Ammon's horn (tissue), 1 donor: ENCODE results near the gene ABCA5.
"Not testable (repeated sequence)": the region's sequence is repeated elsewhere in the genome, so short reads cannot be mapped to it uniquely, and the experiment has no call there.

Experiments used
- DNase-seq: peaks from one replicate; pipeline ENCODE4 v3.0.0-alpha.2; 2016; ENCODE audit warnings: low spot score

ABCA5 gene

DNA sequence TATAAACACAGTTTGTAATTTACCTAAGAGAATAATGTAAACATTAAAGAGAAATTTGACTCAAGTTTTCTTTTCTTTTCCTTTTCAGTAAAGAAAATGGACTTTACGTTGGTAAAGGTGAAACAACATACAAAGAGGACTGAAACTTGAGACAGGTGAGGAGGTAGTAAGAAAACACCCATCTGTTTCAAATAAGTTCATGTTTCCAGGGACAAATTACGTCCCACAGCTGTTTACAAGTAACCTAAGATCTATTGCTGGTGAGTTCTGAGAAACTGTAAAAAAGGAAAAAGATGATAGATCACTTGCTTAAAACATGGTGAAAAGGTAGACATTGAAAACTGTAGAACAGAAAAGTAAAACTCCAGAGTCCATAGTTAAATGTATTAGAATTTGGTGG lies 4.8 kb upstream of the ABCA5 start:
- DNase-seq, result no peak

DNA sequence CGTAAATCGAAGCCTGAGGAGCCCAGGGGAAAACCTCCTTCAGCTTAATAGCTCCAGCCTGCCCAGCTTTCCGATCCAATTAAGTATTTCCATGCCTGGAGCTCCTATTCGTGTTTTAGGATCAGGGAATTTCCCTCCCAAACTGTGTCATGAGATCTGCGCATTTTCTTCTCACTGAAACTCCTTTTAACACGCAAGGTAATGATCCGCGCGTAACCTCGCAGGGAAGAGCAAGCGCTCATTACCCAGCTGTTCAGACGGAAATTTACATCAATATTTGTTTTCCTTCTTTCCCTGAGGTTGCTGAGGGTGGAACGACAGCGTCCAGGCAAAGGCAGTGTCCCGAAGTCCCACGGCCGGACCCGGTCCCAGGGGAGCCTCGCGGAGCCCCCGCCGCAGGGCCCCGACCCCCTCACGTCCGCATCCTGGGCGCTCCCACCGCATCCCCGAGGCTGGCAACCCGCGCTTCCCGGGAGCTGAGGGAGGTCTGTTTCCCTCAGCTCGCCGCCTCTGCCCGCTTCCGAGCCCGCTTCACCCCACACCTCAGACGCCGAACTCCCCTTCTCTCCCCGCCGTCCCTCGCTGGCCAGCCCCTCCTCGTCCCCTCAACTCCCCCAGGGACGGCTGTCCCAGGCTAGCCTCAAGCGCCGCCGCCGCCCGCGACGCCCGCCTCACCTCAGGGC lies 415 bp downstream of the ABCA5 start:
- DNase-seq, result peak; percentile 21

DNA sequence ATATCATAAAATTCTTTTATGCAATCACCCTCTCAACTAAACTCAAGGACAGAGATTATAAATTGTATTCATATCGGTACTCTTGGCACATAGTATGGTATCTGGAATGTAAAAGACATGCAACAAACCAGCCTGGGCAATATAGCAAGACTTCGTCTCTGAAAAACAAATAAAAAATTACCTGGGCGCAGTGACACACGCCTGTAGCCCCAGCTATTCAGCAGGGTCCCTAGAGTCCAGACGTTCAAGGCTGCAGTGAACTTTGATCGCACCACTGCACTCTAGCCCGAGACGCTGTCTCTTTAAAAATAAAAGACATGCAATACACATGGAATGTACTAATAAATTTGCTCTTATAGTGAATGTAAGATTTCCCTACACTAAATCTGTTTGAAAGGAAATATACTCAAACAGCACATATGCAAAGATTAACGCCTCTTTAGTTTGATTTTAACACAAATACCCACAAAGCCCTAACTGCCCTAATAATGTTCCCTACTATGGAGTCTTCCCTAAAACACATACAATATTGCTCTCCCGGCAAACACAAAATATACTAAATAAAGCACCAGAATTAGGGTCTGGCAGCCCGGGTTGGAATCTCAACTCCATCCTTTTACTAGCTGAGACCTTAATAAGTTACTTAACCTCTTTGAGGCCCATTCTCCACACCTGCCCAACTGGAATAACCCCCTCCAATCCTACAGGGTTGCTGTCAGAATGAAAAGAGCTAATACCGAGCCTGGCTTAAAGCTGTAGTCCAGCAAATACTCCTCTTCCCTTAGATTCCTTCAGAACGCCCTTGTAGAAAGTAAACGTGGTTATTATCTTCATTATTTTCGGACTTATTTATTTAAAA lies 1.2 kb downstream of the ABCA5 start:
- no peak for DNase-seq

DNA sequence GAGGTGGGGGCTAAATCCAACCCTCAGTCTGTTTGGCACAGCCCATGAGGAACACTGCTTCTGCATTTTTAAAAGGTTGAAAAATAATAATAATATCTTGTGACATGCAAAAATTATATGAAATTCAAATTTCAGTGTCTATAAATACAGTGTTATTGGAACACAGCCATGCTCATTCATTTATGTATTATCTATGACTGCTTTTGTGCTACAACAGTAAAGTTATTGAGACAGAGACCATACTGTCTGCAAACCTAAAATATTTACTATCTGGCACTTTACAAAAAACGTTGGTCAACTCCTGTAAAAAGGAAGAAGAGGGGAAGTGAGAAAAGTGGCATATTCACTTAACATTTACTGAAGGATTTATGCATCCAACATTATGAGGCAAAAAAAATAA lies 3.1 kb downstream of the ABCA5 start:
- no peak for DNase-seq

DNA sequence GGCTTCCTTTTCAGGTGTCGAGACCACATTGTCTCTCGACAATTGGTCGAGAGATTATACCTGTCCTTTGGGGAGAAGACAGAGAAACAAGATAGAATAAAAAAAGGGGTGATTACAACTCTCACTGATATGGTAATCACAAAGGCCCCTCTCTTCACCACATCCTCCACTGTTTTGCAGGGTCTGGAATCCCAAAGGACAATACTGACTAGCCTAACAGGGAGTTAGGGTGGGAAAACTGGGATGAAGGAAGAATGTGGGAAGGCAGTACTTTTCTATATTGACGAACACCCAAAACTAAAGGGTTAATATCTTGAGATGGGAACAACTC lies 6.1 kb downstream of the ABCA5 start:
- no peak for DNase-seq

DNA sequence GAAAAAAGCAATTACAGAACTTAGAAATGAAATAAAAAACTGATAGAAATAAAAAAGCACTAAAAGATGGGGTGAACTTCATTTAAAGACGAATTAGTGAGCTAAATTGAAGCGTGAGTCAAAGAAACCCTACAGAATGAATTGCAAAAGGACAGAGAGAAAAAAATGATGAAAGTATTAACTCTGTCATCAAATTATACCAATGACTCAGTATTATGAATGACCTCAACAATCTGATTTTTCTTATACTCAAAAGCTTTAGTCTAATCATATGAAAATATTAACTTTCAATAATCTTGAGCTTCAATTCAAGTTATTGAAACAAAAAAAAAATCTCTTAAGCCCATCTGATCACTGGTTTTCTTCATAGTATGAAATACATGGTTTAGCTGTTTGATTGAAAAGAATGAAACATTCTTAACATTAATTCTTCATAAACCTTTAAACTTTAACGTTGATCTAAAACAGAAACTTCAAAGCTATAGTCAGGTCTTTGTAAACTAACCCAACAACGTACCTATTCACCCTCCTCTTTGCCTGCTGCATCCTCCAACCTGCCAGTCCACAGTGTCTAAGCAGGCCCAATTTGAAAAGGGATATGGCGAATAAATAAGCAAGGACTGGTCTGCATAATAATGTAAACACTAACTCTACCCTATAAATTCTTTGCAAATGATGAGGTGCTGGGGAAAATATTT lies 6.6 kb downstream of the ABCA5 start:
- DNase-seq, result no peak

DNA sequence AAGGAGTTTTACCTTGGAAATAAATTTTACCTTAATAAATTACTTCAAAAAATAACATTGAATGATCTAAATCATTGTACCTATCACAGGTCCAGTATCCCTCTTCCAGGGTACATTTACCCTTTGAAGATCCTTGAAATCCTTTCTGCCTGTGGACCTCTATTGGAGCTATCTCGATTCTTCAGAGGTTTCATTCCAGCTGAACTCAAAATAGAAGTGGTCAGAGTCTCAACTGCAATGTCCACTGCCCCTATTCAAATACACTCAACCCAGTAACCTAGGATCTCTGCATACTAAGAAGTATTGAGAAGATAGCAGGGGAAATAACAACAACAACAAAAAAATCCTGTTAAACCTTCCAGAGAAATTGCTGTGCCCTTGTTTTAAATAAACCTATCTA lies 9.3 kb downstream of the ABCA5 start:
- no peak for DNase-seq

DNA sequence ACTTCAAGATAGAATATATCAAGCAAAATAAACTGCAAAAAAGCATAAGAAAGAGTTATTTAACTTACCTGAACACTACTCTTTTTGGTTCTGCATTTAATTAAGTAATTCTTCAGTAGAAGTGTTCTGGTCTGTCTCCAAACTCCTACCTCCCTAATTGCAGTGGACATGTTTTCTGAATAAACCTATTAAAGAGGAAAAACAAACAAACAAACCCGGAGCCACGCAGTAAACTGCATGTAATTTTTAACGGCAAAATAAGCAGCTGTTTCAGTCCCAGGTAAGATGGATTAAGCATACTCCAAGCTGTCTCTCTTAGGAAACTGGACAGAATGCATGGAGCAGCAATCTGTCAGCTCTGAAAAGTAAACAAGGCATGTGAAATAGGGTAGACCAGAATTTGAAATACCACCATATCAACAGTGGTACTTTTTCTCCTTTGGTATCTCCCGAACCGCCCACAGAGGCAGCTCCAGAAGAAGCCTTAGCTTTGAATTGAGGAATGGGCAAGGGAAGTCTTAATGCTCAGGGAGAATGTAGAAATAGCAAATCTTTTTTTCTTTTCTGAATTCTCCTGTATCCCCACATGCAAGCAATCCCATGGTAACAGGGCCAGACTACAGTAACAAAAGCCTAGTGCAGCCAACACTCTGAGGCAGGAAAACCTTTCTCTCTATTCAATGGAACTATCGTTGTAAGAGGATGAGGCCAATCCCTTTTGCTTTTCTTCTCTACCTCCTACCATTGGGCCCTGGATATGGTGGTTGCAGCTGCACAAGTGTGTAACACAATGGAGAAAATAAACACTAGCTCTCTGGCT lies 12.5 kb downstream of the ABCA5 start:
- DNase-seq, result peak; percentile 23

DNA sequence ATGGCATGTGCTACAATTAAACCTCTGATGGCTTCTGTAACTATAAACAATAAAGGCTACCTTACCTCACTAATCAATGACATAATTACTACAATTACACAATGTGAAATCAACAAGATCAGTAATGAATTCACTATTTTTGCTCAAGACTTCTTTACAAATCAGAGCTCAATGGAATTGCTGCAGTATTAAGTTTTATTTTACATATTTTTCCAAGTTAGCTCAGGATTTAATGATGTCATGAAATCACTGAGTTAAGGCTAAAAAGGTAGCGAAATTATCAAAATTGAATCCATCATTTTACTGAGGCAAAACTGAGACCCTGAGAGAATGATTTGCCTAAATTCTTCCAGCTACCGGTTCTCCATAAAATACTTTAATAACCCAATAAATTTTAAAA lies 21.8 kb downstream of the ABCA5 start:
- no peak for DNase-seq

DNA sequence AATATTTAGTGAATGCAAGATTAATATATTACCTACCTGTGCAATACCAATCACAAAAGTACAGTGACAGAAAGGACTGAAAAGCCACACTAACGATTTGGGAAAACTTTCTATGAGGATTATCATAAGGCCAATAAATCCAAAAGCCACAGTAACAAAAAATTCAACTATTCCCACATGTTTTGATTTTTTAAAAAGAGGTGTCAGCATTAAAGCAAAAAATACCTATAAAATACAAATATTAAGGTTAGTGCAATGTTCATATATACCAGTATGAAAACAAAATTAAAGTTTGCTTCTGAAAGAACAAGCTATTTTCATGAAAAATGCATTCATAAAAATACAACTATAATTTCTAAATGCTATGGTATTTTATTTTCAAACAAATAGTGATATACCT lies 24.3 kb downstream of the ABCA5 start:
- DNase-seq, result no peak

DNA sequence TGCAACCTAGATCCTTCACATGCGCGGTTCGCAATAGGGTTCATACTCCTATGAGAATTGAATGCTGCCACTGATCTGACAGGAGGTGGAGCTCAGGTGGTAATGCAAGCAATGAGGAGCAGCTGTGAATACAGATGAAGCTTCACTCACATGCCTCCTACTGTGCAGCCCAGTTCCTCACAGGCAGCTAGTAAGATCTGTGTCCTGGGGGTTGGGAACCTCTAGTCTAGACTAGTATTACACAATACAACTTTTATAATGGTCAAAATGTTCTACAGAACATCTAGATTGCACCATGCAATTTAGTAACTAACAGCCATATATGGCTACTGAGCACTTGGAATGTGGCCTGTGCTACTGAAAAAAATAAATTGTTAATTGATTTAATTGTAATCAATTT lies 26.7 kb downstream of the ABCA5 start:
- no peak for DNase-seq

DNA sequence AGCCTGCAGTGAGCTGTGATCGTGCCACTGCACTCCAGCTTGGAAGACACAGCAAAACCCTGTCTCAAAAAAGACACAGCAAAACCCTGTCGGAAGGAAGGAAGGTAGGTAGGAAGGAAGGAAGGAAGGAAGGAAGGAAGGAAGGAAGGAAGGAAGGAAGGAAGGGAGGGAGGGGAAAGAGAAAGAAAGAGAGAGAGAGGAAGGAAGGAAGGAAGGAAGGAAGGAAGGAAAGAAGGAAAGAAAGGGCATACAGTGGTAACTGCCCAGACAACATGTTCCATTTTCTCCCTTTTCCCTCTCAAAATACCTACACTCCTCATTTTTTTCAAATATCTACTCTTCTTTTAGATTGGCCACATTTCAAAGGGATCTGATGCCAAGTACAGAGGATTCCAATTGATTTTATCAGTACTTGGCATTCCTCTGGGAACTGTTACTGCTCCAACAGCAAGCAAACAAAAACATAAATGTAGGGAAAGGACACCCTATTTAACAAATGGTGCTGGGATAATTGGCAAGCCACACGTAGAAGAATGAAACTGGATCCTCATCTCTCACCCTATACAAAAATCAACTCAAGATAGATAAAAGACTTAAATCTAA lies 28.7 kb downstream of the ABCA5 start:
- peak; percentile 2 for DNase-seq

DNA sequence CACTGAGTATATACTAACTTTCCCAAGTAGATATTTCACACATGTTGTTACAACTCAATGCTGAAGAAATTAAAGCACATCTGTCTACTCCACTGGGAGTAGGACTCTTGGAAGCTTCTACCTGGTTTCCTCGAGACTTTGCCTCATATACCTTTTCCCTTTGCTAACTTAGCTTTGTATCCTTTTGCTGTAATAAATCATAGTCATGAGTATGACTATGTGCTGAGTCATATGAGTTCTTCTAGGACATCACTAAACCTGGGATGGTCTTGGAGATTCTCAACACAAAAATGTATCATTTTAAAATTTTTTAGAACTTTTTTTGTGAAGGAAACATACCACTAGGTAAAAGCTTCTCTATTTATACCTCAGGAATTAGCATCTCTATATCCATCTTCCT lies 39.8 kb downstream of the ABCA5 start:
- no peak for DNase-seq

DNA sequence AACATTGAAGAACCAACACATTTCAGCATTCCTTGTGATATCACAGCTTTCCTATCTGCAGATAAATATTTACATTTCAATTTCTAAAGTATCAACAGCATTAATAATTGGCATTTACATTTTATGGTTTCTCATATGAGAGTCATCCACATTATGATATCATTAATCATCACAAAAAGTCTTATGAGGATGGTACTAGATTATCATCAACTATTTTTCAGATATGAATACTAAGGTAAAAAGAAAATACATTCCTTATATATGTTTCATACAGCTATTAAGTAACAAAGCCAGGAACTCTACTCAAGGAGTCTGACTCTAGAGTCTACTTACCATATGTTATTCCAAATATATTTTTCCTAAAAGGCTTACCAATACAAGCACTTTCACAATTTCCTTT lies 40.7 kb downstream of the ABCA5 start:
- DNase-seq, result no peak

DNA sequence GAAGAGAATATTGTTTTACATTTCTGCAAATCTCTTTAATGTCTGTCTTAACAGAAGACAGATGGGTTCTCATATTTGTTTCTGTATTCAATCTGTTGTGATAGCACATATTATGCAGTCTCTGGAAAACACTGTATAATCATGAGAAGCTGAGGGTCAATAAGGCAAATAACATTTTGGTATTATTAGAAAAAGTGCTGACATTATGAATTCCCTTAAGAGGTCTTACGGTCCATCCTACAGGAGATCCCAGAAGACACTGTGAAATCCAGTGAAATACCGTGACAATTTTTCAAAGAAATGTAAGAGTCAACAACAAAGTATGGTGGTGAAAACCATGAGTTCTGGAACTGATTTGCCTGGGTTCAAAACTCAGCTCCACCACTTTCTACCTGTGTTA lies 42.3 kb downstream of the ABCA5 start:
- peak; percentile 3 for DNase-seq

DNA sequence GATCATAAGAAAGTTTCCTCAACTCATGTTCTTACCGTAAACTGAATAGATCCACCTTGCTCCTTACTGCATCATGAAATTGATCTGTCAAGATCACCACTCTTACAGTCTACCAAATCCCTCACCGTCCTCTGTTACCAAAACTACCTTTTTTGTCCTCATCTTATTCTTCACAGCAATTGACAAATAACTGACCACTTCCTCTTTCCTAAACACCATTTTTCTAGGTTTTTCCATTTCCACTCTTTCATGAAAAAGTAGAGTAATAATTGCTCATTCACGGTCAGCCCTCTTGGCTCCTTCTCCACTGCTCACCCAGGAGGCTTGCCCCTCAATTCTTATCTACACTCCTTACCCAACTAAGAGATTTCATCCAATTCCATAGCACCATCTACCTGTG lies 44.9 kb downstream of the ABCA5 start:
- no peak for DNase-seq

DNA sequence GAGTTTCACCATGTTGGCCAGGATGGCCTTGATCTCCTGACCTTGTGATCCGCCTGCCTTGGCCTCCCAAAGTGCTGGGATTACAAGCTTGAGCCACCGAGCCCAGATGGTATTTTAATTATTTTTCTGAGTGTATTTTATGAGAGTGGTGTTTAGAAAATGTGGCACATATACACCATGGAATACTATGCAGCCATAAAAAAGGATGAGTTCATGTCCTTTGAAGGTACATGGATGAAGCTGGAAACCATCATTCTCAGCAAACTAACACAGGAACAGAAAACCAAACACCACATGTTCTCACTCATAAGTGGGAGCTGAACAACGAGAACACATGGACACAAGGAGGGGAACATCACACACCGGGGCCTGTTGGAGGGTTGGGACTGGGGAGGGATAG lies 50.7 kb downstream of the ABCA5 start:
- DNase-seq, result not testable (repeated sequence)

DNA sequence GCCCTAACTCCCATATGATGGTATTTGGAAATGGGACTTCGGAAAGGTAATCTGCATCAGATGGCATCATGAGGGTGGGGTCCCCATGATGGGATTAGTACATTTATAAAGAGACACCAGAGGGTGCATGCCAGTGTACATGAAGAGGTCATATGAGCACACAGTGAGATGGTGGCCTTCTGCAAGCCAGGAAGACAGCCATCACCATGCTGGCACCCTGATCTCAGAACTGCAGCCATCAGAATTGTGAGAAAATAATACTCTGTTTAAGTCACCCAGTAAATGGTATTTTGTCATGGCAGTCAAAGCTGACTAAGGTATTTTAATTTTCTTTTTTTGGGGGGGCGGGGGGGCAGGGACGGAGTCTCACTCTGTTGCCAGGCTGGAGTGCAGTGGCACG lies 51.2 kb downstream of the ABCA5 start:
- no peak for DNase-seq

DNA sequence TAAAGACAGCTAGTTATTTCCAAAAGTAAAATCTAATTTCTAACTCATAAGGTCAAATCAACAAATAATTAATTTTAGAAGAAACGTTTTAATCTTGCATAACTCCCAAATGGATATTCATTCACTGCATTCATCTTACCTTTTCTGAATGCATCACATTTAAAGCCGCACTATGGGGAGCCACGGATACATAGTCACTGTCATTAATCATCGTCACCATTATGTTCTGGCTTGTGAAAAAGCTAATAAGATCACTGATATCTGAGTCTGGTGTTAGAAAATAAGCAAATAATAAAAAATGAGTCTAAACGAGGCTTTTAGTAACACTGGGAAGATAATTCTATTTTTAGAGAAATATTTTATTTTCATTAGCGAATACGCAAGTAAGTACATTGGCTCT lies 55.9 kb downstream of the ABCA5 start:
- no peak for DNase-seq

DNA sequence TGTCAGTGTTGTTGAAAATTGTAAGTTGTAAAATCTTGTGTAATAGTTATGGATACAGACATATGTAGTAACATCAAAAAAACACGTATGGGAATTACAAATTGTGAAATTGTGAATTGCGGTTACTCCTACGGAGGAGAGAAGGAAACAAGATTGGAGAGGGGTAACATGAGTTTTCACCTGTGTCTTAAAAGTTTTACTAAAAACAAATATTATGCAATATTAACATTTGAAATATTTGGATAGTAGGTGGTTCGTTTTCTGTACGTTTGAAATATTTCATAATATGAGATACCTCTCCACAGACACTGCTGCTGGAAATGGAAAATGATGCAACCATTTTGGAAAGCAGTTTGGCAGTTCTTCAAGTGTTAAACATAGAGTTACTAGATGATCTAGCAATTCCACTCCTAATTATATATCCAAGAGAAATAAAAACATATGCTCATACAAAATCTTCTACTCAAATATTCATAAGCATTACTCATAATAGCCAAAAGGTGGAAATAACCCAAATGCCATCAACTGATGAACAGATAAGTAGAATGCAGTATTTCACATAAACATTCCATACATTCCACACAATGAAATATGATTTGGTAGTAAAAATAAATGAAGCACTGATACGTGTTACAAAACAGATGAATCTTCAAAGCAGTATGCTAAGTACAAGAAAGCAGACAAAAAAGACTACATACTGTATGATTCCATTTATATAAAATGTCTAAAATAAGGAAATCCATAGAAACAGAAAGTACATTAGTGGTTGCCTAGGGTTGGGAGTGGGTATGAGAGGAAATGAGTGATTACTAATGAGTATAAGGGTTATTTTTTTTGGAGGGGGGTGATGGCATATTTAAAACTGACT lies 57.6 kb downstream of the ABCA5 start:
- peak; percentile 1 for DNase-seq

DNA sequence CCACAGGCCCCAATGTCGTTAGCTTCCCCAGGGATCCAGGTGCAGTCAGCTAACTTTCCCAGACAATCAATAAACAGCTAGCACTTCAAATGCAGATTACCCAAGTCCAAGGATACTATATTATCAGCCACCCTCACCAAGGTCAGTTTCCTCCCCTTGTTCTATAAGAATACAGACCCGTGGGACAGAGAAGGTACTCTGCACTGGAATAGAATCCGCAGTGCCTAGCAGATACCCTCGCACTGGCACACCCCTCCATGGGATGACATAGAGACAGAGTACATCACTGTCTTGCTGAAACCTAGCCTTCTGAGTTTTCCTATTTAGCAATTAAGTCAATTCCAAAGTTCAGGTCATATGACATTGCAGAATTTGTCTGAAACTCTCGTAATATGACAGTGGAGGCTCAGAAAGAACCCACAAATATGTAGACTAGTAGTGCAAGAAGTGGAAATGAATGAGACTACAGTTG lies 58.4 kb downstream of the ABCA5 start:
- DNase-seq, result no peak
